H9 (cell line): ENCODE measurements around the gene LRRC73. TPM values are rescaled to one million over a fixed set of nuclear protein-coding genes. Genes with fewer than 3 reads are reported as not detected.

ENCODE experiments used
- DNase-seq: peaks from one replicate; pipeline ENCODE4 v3.0.0-alpha.2; 2017
- H2AFZ ChIP-seq: one replicate; pipeline ENCODE4 v1.6.1; 2013; ENCODE audit warnings: mild to moderate bottlenecking, low read length, control low read depth, moderate library complexity
- H2AK5ac ChIP-seq: 2 replicates; pipeline ENCODE4 v1.6.1; 2013; ENCODE audit warnings: low read length, control low read depth, mixed read lengths; ENCODE audit not compliant: insufficient read length
- H2BK120ac ChIP-seq: one replicate; pipeline ENCODE4 v1.6.1; 2013; ENCODE audit warnings: low read depth, mild to moderate bottlenecking, low read length, control low read depth, inconsistent platforms; ENCODE audit not compliant: poor library complexity, severe bottlenecking
- H2BK12ac ChIP-seq: 2 replicates; pipeline ENCODE4 v1.6.1; 2013; ENCODE audit warnings: low read length, control low read depth, mixed read lengths, low read depth; ENCODE audit not compliant: insufficient read length
- H2BK15ac ChIP-seq: 2 replicates; pipeline ENCODE4 v1.6.1; 2013; ENCODE audit warnings: low read depth, low read length, control low read depth
- H2BK20ac ChIP-seq: one replicate; pipeline ENCODE4 v1.6.1; 2013; ENCODE audit warnings: low read depth, mild to moderate bottlenecking, low read length, control low read depth, inconsistent platforms; ENCODE audit not compliant: poor library complexity, severe bottlenecking
- H2BK5ac ChIP-seq: 2 replicates; pipeline ENCODE4 v1.6.1; 2013; ENCODE audit warnings: low read length, control low read depth, mixed read lengths; ENCODE audit not compliant: insufficient read length
- H3K14ac ChIP-seq: 2 replicates; pipeline ENCODE4 v1.6.1; 2013; ENCODE audit warnings: low read length, control low read depth; ENCODE audit not compliant: insufficient read depth
- H3K18ac ChIP-seq: 2 replicates; pipeline ENCODE4 v1.6.1; 2013; ENCODE audit warnings: low read depth, mild to moderate bottlenecking, mixed read lengths, low read length, control low read depth; ENCODE audit not compliant: insufficient read length
- H3K23ac ChIP-seq: 2 replicates; pipeline ENCODE4 v1.6.1; 2013; ENCODE audit warnings: low read length, control low read depth, mixed read lengths, low read depth; ENCODE audit not compliant: insufficient read length
- H3K23me2 ChIP-seq: 2 replicates; pipeline ENCODE4 v1.6.1; 2013; ENCODE audit warnings: low read depth, mild to moderate bottlenecking, mixed read lengths, low read length, control low read depth; ENCODE audit not compliant: insufficient read length, poor library complexity, severe bottlenecking
- H3K27ac ChIP-seq: 2 replicates; pipeline ENCODE4 v1.5.1; 2013; ENCODE audit warnings: low read length, control low read depth, mixed read lengths, low read depth; ENCODE audit not compliant: insufficient read length
- H3K27me3 ChIP-seq: 2 replicates; pipeline ENCODE4 v1.6.1; 2013; ENCODE audit warnings: low read length, control low read depth, inconsistent platforms; ENCODE audit not compliant: insufficient read depth
- H3K4ac ChIP-seq: 2 replicates; pipeline ENCODE4 v1.6.1; 2013; ENCODE audit warnings: low read depth, mild to moderate bottlenecking, control low read depth, inconsistent platforms, low read length, moderate library complexity
- H3K4me1 ChIP-seq: 2 replicates; pipeline ENCODE4 v1.6.1; 2013; ENCODE audit warnings: low read length, control low read depth, inconsistent platforms; ENCODE audit not compliant: insufficient read depth
- H3K4me2 ChIP-seq: 2 replicates; pipeline ENCODE4 v1.6.1; 2013; ENCODE audit warnings: low read length, control low read depth, mixed read lengths; ENCODE audit not compliant: insufficient read length, insufficient read depth
- H3K56ac ChIP-seq: 2 replicates; pipeline ENCODE4 v1.6.1; 2013; ENCODE audit warnings: low read depth, mild to moderate bottlenecking, mixed read lengths, low read length, control low read depth; ENCODE audit not compliant: insufficient read length
- H3K79me1 ChIP-seq: 2 replicates; pipeline ENCODE4 v1.6.1; 2013; ENCODE audit warnings: low read depth, mild to moderate bottlenecking, moderate library complexity, low read length, control low read depth, inconsistent platforms; ENCODE audit not compliant: insufficient read depth, poor library complexity, severe bottlenecking
- H3K79me2 ChIP-seq: 2 replicates; pipeline ENCODE4 v1.6.1; 2013; ENCODE audit warnings: low read length, control low read depth, inconsistent platforms; ENCODE audit not compliant: insufficient read depth
- H3K9ac ChIP-seq: 2 replicates; pipeline ENCODE4 v1.6.1; 2013; ENCODE audit warnings: low read length, control low read depth, mixed read lengths; ENCODE audit not compliant: insufficient read length; ENCODE audit errors: extremely low read depth
- H3K9me3 ChIP-seq: one replicate; pipeline ENCODE4 v1.6.1; 2013; ENCODE audit warnings: low read depth, low read length, inconsistent platforms; ENCODE audit not compliant: control insufficient read depth
- H3T11ph ChIP-seq: one replicate; pipeline ENCODE4 v1.6.1; 2013; ENCODE audit warnings: mild to moderate bottlenecking, low read length, control low read depth, inconsistent platforms
- H4K20me1 ChIP-seq: one replicate; pipeline ENCODE4 v1.6.1; 2013; ENCODE audit not compliant: control insufficient read depth, insufficient read length, insufficient read depth
- H4K5ac ChIP-seq: 2 replicates; pipeline ENCODE4 v1.6.1; 2013; ENCODE audit warnings: low read depth, mild to moderate bottlenecking, mixed read lengths, low read length, control low read depth; ENCODE audit not compliant: insufficient read length
- H4K8ac ChIP-seq: replicated peaks from 2 replicates; pipeline ENCODE4 v1.6.1; 2013; ENCODE audit warnings: low read length, control low read depth, mixed read lengths, low read depth; ENCODE audit not compliant: insufficient read length
- H4K91ac ChIP-seq: 2 replicates; pipeline ENCODE4 v1.6.1; 2013; ENCODE audit warnings: low read depth, mild to moderate bottlenecking, moderate library complexity, mixed read lengths, low read length, control low read depth; ENCODE audit not compliant: insufficient read length
- H3K27ac Mint-ChIP-seq, 3 experiments: 2 replicates in 2 of 3; 3 replicates in 1 of 3; pipeline ENCODE4 v1.8.0; 2020 to 2021; ENCODE audit warnings: mixed read lengths in 3 of 3, mild to moderate bottlenecking in 1 of 3, moderate library complexity in 1 of 3
- H3K27me3 Mint-ChIP-seq: 2 replicates; pipeline ENCODE4 v1.8.0; 2021; ENCODE audit warnings: low read depth, mild to moderate bottlenecking, moderate library complexity, mixed read lengths
- H3K36me3 Mint-ChIP-seq, 3 experiments: 2 replicates in 2 of 3; 3 replicates in 1 of 3; pipeline ENCODE4 v1.8.0; 2020 to 2021; ENCODE audit warnings: low read depth in 3 of 3, mixed read lengths in 3 of 3; ENCODE audit not compliant: insufficient read depth in 1 of 3
- H3K4me1 Mint-ChIP-seq, 2 experiments: 2 replicates each; pipeline ENCODE4 v1.8.0; 2020; ENCODE audit warnings: mixed read lengths in 2 of 2
- H3K4me3 Mint-ChIP-seq, 2 experiments: 2 replicates in 1 of 2; 3 replicates in 1 of 2; pipeline ENCODE4 v1.8.0; 2020 to 2021; ENCODE audit warnings: mild to moderate bottlenecking in 2 of 2, mixed read lengths in 2 of 2, moderate library complexity in 1 of 2
- H3K9me3 Mint-ChIP-seq, 2 experiments: 2 replicates in 1 of 2; 3 replicates in 1 of 2; pipeline ENCODE4 v1.8.0; 2020; ENCODE audit warnings: mild to moderate bottlenecking in 2 of 2, mixed read lengths in 2 of 2, moderate library complexity in 1 of 2
- WGBS: extraction: QIAGEN DNeasy Blood & Tissue Kit; methylation state at CpG from one replicate; pipeline ENCODE4 v1.1.7; 2013; ENCODE audit warnings: missing lambda C conversion rate, low lambda C conversion rate, mixed read lengths; ENCODE audit not compliant: insufficient read length; ENCODE audit errors: extremely low coverage; 5-methylcytosine and 5-hydroxymethylcytosine counted together
- total RNA-seq: library from RNA; stranded (reverse); gene quantifications from 2 replicates; pipeline ENCODE4 v1.2.1, GENCODE V29; 2021
- TF ChIP-seq, protein P1 (sequence below): fragments of 200-600 bp; sonication (generic); conservative IDR thresholded peaks from 3 replicates; pipeline ENCODE4 v1.8.0; 2021; ENCODE audit warnings: antibody characterized with exemption, mild to moderate bottlenecking

Gene LRRC73
- total RNA-seq, 1 experiment from 2014 or later, result 0.55 TPM

DNA sequence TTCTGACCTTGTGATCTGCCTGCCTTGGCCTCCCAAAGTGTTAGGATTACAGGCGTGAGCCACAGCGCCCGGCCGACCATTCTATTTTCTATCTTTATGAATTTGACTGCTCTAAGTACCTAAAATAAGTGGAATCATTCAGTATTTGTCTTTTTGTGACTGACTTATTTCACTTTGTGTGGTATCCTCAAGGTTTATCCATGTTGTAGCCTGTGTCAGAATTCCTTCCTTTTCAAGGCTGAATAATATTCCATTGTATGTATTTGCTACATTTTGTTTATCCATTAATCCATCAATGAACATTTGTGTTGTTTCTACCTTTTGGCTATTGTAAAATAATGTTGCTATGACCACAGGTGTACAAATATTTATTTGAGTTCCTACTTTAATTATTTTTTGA, 37.6 kb downstream of the LRRC73 start:
- Mint-ChIP-seq H3K27me3 (peaks cover 6% of the 10 kb centered on the region), H3K4me3 (no peak overlapping the region), H3K36me3 (no peaks in the 10 kb centered on the region), H3K9me3 (no peaks in the 10 kb centered on the region), H3K4me1 (peaks cover 18 to 27% of the 10 kb centered on the region in 2 experiments), H3K27ac (no peak overlapping the region)
- Histone ChIP-seq H4K8ac (no peak overlapping the region), H2BK5ac (no peak overlapping the region), H2BK15ac (no peak overlapping the region), H2BK20ac (no peak overlapping the region), H3K23ac (no peak overlapping the region), H3K56ac (no peak overlapping the region), H4K5ac (no peak overlapping the region), H3K79me1 (no peaks in the 10 kb centered on the region), H2BK120ac (no peak overlapping the region), H3T11ph (no peak overlapping the region), H3K4me2 (no peak overlapping the region), H3K27ac (no peak overlapping the region), H3K23me2 (peaks cover 4% of the 10 kb centered on the region), H3K4ac (no peak overlapping the region), H2BK12ac (no peak overlapping the region), H3K27me3 (no peaks in the 10 kb centered on the region), H3K9ac (no peak overlapping the region), H3K79me2 (no peaks in the 10 kb centered on the region), H3K18ac (no peak overlapping the region), H2AK5ac (no peak overlapping the region), H2AFZ (no peak overlapping the region), H4K20me1 (no peaks in the 10 kb centered on the region), H3K9me3 (no peaks in the 10 kb centered on the region), H3K14ac (no peak overlapping the region), H4K91ac (no peak overlapping the region), H3K4me1 (peaks cover 6% of the 10 kb centered on the region; the same call in 1 of the 2 replicates)
- no peak for DNase-seq
- TF ChIP-seq, protein P1, sequence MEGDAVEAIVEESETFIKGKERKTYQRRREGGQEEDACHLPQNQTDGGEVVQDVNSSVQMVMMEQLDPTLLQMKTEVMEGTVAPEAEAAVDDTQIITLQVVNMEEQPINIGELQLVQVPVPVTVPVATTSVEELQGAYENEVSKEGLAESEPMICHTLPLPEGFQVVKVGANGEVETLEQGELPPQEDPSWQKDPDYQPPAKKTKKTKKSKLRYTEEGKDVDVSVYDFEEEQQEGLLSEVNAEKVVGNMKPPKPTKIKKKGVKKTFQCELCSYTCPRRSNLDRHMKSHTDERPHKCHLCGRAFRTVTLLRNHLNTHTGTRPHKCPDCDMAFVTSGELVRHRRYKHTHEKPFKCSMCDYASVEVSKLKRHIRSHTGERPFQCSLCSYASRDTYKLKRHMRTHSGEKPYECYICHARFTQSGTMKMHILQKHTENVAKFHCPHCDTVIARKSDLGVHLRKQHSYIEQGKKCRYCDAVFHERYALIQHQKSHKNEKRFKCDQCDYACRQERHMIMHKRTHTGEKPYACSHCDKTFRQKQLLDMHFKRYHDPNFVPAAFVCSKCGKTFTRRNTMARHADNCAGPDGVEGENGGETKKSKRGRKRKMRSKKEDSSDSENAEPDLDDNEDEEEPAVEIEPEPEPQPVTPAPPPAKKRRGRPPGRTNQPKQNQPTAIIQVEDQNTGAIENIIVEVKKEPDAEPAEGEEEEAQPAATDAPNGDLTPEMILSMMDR, result no peak
- no CpG with 5 or more reads among the region's 4 CpGs for WGBS
